ENCODE data around the gene MASTL.
A peak's percentile ranks its signal among the peaks of the same experiment; 100 is the strongest.
"Not testable (repeated sequence)": the region's sequence is repeated elsewhere in the genome, so short reads cannot be mapped to it uniquely, and the experiment has no call there.

The MASTL gene

DNA sequence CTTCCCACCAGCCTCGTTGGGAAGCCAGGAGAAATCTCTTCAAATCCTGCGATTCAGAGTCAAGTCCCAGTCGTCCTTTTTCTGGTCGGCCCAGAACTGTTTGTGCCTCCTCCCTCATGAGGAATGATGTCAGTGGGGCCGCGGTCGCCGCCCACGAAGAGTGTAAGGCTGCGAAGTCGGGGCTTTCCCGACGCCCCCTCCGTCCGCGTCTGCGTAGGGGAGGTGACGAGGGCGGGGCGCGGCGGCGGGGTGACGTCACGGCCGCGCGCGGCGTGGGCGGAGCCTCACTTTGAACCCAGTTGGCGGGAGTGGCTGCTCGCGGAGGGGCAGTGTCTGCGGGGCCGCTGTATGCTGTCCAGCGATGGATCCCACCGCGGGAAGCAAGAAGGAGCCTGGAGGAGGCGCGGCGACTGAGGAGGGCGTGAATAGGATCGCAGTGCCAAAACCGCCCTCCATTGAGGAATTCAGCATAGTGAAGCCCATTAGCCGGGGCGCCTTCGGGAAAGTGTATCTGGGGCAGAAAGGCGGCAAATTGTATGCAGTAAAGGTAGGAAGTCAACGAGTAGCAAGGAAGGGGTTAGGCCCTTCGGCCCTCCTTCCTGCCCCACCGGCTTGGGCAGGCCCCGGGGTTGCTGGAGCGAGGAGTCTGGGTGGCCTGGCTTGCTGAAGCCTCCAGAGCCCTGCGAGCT, at the start of gene MASTL:
Gene MASTL (plus strand): TSS at position 287 of the 689 bp plus-strand sequence. CDS start 75 bp downstream, at position 362.
- Histone ChIP-seq H3K4me3 (ENCODE audit: low read depth, low read length) (peak within 1 kb of the TSS; percentile 97), H3K9me3 (ENCODE audit: control insufficient read depth, insufficient read depth, low read length) (no peaks in the 10 kb centered on the region), H3K4me1 (ENCODE audit: control insufficient read depth, insufficient read depth, low read length) (peaks cover 13% of the 10 kb centered on the region), H3K27me3 (ENCODE audit: control insufficient read depth, insufficient read depth, low read length) (no peaks in the 10 kb centered on the region), H3K36me3 (ENCODE audit: control insufficient read depth, insufficient read depth, low read length) (peaks cover 12% of the 10 kb centered on the region), H3K9ac (ENCODE audit: low read depth, low read length) (peak within 1 kb of the TSS; percentile 96)

DNA sequence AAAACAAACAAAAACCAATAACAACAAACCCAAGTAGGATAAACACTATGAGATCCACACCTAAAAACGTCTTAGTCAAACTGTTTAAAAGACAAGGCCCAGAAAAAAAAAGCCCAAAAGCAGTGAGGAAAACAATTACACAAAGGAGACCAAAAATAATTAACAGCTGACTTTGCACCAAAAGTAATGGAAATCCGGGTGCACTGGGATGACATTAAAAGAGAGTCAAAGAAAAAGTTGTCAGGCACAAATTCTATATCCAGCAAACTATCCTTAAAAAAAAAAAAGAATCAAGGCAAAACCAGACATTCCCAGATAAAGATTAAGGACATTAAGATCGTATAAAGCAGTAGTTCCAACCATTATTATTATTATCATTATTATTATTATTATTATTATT, 47.0 kb upstream of the MASTL start:
- Histone ChIP-seq H3K4me3 (ENCODE audit: low read depth, low read length) (no peak overlapping the region), H3K36me3 (ENCODE audit: control insufficient read depth, insufficient read depth, low read length) (peaks cover 8% of the 10 kb centered on the region), H3K4me1 (ENCODE audit: control insufficient read depth, insufficient read depth, low read length) (no peaks in the 10 kb centered on the region), H3K9ac (ENCODE audit: low read depth, low read length) (no peak overlapping the region), H3K27me3 (ENCODE audit: control insufficient read depth, insufficient read depth, low read length) (no peaks in the 10 kb centered on the region), H3K9me3 (ENCODE audit: control insufficient read depth, insufficient read depth, low read length) (no peaks in the 10 kb centered on the region)

DNA sequence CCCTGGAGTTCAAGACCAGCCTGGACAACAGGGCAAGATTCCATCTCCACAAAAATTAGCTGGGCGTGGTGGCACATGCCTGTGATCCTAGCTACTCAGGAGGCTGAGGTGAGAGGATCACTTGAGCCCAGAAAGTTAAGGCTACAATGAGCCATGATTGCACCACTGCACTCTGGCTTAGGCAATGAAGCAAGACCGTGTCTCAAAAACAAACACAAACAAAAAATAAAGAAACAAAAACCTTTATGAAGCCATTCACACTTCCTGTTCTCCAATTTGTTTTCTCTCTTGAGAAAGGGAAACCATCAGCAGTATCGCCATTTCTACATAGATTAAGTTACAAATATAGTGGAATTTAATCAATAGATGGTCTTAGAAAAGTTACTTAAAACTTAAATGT, 20.8 kb upstream of the MASTL start:
- Histone ChIP-seq H3K4me3 (ENCODE audit: low read depth, low read length) (no peak overlapping the region), H3K4me1 (ENCODE audit: control insufficient read depth, insufficient read depth, low read length) (no peaks in the 10 kb centered on the region), H3K9ac (ENCODE audit: low read depth, low read length) (no peak overlapping the region), H3K36me3 (ENCODE audit: control insufficient read depth, insufficient read depth, low read length) (peaks cover 22% of the 10 kb centered on the region), H3K27me3 (ENCODE audit: control insufficient read depth, insufficient read depth, low read length) (no peaks in the 10 kb centered on the region), H3K9me3 (ENCODE audit: control insufficient read depth, insufficient read depth, low read length) (no peaks in the 10 kb centered on the region)

DNA sequence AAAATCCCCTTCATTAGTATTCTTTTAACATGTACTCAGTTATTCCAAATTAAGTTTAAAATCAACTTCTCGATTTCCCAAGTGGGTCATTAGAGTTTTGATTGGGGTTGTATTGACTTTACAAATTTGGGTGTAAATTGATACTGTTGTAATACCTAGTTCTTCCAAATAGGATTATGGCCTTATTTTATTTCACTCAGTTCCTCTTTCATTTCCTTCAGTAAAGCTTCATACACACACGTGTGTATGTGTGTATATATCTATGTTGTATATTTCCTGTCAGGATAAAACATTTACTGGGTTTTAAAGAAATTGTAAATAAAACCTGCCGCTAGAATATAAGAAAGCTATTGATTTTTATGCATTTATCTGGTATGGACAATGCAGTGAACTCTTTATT, 16.9 kb upstream of the MASTL start:
- Histone ChIP-seq H3K9me3 (ENCODE audit: control insufficient read depth, insufficient read depth, low read length) (no peaks in the 10 kb centered on the region), H3K4me1 (ENCODE audit: control insufficient read depth, insufficient read depth, low read length) (no peaks in the 10 kb centered on the region), H3K36me3 (ENCODE audit: control insufficient read depth, insufficient read depth, low read length) (peaks cover 15% of the 10 kb centered on the region)

DNA sequence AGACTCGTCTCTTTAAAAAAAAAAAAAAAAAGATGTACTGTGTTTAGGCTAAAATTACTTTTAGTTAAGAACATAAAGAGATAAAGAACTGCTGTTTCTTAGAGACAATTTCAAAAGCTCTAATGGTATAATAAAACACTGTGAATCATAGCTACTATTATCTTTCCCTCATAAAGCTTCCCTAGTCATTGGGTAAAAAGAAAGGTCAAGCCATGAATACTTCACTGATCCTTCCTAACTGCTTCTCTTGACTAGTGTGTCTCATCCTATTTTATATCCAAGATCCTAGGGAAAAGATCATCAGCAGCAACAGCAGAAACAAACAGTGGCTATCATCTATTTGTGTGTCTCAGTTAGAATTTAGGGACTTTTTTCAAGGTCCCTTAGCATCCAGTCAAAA, 11.5 kb upstream of the MASTL start:
- Histone ChIP-seq H3K4me3 (ENCODE audit: low read depth, low read length) (no peak overlapping the region), H3K4me1 (ENCODE audit: control insufficient read depth, insufficient read depth, low read length) (no peaks in the 10 kb centered on the region), H3K36me3 (ENCODE audit: control insufficient read depth, insufficient read depth, low read length) (peaks cover 19% of the 10 kb centered on the region)

More for the DNA sequence above, 16.9 kb upstream of the MASTL start:
- Histone ChIP-seq H3K9ac (ENCODE audit: low read depth, low read length) (no peak overlapping the region), H3K27me3 (ENCODE audit: control insufficient read depth, insufficient read depth, low read length) (no peaks in the 10 kb centered on the region), H3K4me3 (ENCODE audit: low read depth, low read length) (no peak overlapping the region)

DNA sequence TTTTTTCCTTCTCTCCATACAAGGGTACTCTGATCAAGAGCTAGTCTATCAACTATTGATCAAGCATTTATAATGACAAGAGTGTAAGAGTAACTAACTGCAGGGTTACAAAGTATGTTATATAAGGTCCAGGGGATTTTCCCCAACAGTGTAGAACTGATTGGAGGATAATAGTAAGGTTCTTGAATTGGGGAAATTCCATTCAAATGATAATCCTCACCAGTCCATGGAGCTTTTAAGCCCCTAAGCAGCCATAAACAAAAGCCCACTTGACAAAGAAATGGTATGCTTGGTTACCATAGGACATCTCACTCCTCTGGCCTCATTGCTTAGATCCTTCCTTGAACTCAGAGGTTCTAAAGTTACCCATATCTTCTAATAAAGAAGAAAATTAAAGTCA, 9.2 kb upstream of the MASTL start:
- H3K9me3 ChIP-seq (ENCODE audit: control insufficient read depth, insufficient read depth, low read length) = no peaks in the 10 kb centered on the region
- H3K36me3 ChIP-seq (ENCODE audit: control insufficient read depth, insufficient read depth, low read length) = peaks cover 19% of the 10 kb centered on the region
- H3K4me3 ChIP-seq (ENCODE audit: low read depth, low read length) = no peak overlapping the region
- no peaks in the 10 kb centered on the region for H3K27me3 ChIP-seq (ENCODE audit: control insufficient read depth, insufficient read depth, low read length)
- no peak overlapping the region for H3K9ac ChIP-seq (ENCODE audit: low read depth, low read length)
- peaks cover 5% of the 10 kb centered on the region for H3K4me1 ChIP-seq (ENCODE audit: control insufficient read depth, insufficient read depth, low read length)

More for the DNA sequence above, 11.5 kb upstream of the MASTL start:
- H3K27me3 ChIP-seq (ENCODE audit: control insufficient read depth, insufficient read depth, low read length) = no peaks in the 10 kb centered on the region
- H3K9me3 ChIP-seq (ENCODE audit: control insufficient read depth, insufficient read depth, low read length) = no peaks in the 10 kb centered on the region
- H3K9ac ChIP-seq (ENCODE audit: low read depth, low read length) = no peak overlapping the region

DNA sequence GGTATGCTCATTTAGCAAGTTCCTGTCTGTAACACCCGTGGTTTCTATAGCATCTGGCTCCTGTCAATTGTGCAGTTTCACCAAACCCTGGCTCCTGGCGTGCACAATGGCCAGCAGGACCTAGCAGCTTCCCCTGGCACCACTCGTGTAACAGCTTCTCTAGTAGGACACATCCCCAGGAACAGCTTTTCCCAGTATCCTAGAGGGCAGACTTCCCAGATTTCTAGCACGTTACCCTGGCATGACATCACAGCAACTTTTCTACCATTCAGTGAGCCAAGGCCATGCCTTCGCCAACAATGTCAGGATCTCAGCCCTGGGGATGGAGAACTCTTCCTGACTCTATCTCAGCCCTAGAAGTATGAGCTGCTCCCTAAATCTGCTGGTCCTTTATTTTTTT, 7.5 kb upstream of the MASTL start:
- peaks cover 5% of the 10 kb centered on the region for H3K4me1 ChIP-seq (ENCODE audit: control insufficient read depth, insufficient read depth, low read length)
- H3K9ac ChIP-seq (ENCODE audit: low read depth, low read length) = no peak overlapping the region
- H3K36me3 ChIP-seq (ENCODE audit: control insufficient read depth, insufficient read depth, low read length) = peaks cover 15% of the 10 kb centered on the region
- no peaks in the 10 kb centered on the region for H3K9me3 ChIP-seq (ENCODE audit: control insufficient read depth, insufficient read depth, low read length)
- H3K4me3 ChIP-seq (ENCODE audit: low read depth, low read length) = no peak overlapping the region
- no peaks in the 10 kb centered on the region for H3K27me3 ChIP-seq (ENCODE audit: control insufficient read depth, insufficient read depth, low read length)

DNA sequence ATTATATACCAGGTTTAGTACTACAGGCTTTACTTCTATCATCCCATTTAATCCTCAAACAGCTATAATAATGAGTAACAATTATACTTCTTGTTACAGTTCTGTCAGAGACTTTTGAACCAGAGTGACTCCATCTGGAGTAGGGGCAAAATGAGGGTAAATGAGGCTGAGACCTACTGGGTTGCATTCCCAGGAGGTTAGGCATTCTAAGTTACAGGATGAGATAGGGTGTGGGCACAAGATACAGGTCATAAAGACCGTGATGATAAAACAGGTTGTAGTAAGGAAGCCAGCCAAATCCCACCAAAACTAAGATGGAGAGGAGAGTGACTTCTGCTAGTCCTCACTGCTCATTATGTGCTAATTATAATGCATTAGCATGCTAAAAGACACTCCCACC, 4.9 kb upstream of the MASTL start:
- Histone ChIP-seq H3K4me3 (ENCODE audit: low read depth, low read length) (no peak overlapping the region), H3K9me3 (ENCODE audit: control insufficient read depth, insufficient read depth, low read length) (no peaks in the 10 kb centered on the region), H3K36me3 (ENCODE audit: control insufficient read depth, insufficient read depth, low read length) (peaks cover 15% of the 10 kb centered on the region), H3K27me3 (ENCODE audit: control insufficient read depth, insufficient read depth, low read length) (no peaks in the 10 kb centered on the region), H3K4me1 (ENCODE audit: control insufficient read depth, insufficient read depth, low read length) (peaks cover 8% of the 10 kb centered on the region), H3K9ac (ENCODE audit: low read depth, low read length) (no peak overlapping the region)

DNA sequence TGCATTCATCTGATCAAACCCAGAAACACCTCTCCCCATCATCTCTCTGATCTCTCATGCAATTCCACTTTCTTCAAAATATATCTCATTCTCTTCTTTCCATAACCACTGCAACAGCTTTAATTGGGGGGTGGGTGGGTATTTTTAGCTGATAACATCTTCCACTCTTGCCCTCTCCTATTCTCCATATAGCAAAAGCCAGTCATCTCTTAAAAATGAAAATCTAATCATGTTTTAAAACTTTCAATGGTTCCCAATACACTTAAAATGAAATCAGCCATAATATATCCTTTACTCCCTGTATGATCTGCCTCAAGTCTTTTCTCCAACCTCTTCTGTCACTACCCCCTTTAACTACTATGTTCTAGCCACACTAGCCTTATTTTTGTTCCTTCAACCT, 2.5 kb upstream of the MASTL start:
- H3K4me1 ChIP-seq (ENCODE audit: control insufficient read depth, insufficient read depth, low read length) = peaks cover 13% of the 10 kb centered on the region
- peak overlapping the region; percentile 97 for H3K4me3 ChIP-seq (ENCODE audit: low read depth, low read length)

DNA sequence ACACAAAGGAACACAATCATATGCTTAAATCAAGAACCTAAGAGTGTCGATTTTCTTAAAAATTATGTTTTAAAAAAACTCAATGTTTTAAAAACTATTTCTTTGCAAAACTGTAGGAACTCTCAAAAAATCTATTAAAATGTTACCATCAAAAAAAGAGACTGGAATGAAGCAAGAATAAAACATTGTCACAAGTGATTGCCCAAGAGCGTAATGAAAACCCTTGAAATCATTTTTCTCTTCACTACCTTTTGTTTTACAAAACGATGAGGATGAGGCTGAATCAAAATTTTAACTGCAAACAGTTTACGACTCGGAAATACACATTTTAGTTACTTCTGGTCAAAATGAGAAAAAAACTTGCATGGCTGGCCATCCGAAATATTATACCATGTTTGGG, 1.8 kb upstream of the MASTL start:
- Histone ChIP-seq H3K4me3 (ENCODE audit: low read depth, low read length) (peak overlapping the region; percentile 97), H3K9ac (ENCODE audit: low read depth, low read length) (peak overlapping the region; percentile 96), H3K4me1 (ENCODE audit: control insufficient read depth, insufficient read depth, low read length) (peaks cover 13% of the 10 kb centered on the region), H3K9me3 (ENCODE audit: control insufficient read depth, insufficient read depth, low read length) (no peaks in the 10 kb centered on the region), H3K36me3 (ENCODE audit: control insufficient read depth, insufficient read depth, low read length) (peaks cover 4% of the 10 kb centered on the region), H3K27me3 (ENCODE audit: control insufficient read depth, insufficient read depth, low read length) (no peaks in the 10 kb centered on the region)

More for the DNA sequence above, 2.5 kb upstream of the MASTL start:
- Histone ChIP-seq H3K9me3 (ENCODE audit: control insufficient read depth, insufficient read depth, low read length) (no peaks in the 10 kb centered on the region), H3K36me3 (ENCODE audit: control insufficient read depth, insufficient read depth, low read length) (peaks cover 2% of the 10 kb centered on the region), H3K27me3 (ENCODE audit: control insufficient read depth, insufficient read depth, low read length) (no peaks in the 10 kb centered on the region), H3K9ac (ENCODE audit: low read depth, low read length) (no peak overlapping the region)

DNA sequence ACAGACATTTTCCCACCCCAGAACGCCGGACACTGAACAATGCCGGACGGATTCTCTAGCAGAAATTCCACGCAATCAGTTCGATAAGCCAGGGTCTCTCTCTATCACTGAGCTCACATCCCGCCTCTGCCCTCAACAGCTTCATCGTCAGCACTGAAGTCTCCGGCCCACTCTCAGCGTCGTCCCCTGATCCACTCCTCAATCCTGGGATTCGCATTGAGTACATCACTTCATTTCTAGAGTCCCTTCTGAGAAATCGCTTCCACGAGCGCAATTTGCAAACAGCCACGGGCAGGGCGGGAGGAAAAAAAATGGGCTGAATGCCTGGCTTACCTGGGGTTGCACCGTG, 1.3 kb upstream of the MASTL start:
- H3K36me3 ChIP-seq (ENCODE audit: control insufficient read depth, insufficient read depth, low read length) = peaks cover 9% of the 10 kb centered on the region
- no peaks in the 10 kb centered on the region for H3K9me3 ChIP-seq (ENCODE audit: control insufficient read depth, insufficient read depth, low read length)
- H3K4me3 ChIP-seq (ENCODE audit: low read depth, low read length) = peak overlapping the region; percentile 97
- no peaks in the 10 kb centered on the region for H3K27me3 ChIP-seq (ENCODE audit: control insufficient read depth, insufficient read depth, low read length)
- H3K9ac ChIP-seq (ENCODE audit: low read depth, low read length) = peak overlapping the region; percentile 96
- H3K4me1 ChIP-seq (ENCODE audit: control insufficient read depth, insufficient read depth, low read length) = peaks cover 13% of the 10 kb centered on the region

DNA sequence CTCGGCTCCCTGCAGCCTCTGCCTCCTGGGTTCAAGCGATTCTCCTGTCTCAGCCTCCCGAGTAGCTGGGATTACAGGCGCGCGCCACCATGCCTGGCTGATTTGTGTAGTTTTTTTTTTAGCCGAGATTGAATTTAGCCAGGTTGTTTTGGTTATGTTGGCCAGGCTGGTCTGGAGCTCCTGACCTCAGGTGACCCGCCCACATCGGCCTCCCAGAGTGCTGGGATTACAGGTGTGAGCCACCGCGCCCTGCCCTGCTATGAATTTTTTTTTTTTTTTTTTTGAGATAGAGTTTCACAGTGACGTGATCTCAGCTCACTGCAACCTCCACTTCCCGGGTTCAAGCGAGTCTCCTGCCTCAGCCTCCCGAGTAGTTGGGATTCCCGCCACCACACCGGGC, 1.4 kb downstream of the MASTL start:
- not testable (repeated sequence) for H3K27me3 ChIP-seq (ENCODE audit: control insufficient read depth, insufficient read depth, low read length); H3K9ac ChIP-seq (ENCODE audit: low read depth, low read length); H3K4me1 ChIP-seq (ENCODE audit: control insufficient read depth, insufficient read depth, low read length); H3K9me3 ChIP-seq (ENCODE audit: control insufficient read depth, insufficient read depth, low read length)
- Histone ChIP-seq H3K36me3 (ENCODE audit: control insufficient read depth, insufficient read depth, low read length) (peaks cover 16% of the 10 kb centered on the region), H3K4me3 (ENCODE audit: low read depth, low read length) (peak overlapping the region; percentile 97)
